GM10248 (cell line): ENCODE measurements around the gene APBA1.

Experiments
- CTCF ChIA-PET: fragments of 300-600 bp; sonication (Branson Sonifier 250); formaldehyde crosslinking; extraction: SDS; loops from one replicate; lab custom pipeline; 2021; ENCODE audit warnings: antibody characterized with exemption; lab: Yijun Ruan, JAX
- POLR2A ChIA-PET: fragments of 350-650 bp; sonication (Branson Sonifier 250); formaldehyde crosslinking; extraction: SDS; loops from one replicate; lab custom pipeline; 2020; ENCODE audit warnings: antibody characterized with exemption; lab: Yijun Ruan, JAX
- DNase-seq: peaks from one replicate; pipeline ENCODE4 v3.0.0; 2012; ENCODE audit errors: extremely low spot score
- CTCF ChIP-seq: IDR thresholded peaks from 2 replicates; pipeline ENCODE4 v1.5.1; 2012; ENCODE audit warnings: mild to moderate bottlenecking, low read depth; ENCODE audit errors: extremely low read depth, missing control alignments, control extremely low read depth

APBA1 gene

GRCh38 chr9:69580582-69581214 is 91.5 kb downstream of the APBA1 start:
- ChIA-PET CTCF (no interaction called here), POLR2A (no interaction called here)
- TF ChIP-seq CTCF: no peak
- no peak for DNase-seq

GRCh38 chr9:69579760-69580581 is 92.2 kb downstream of the APBA1 start:
- no peak for TF ChIP-seq CTCF
- POLR2A ChIA-PET: no interaction called here
- no peak for DNase-seq
- CTCF ChIA-PET: interaction anchor here (1.3 to 3.7 kb wide), 2 partner anchors 8 to 29 kb away, joined by 3 to 13 read pairs; no protein-coding TSS in a partner anchor

GRCh38 chr9:69579032-69579758 is 93.0 kb downstream of the APBA1 start:
- CTCF ChIA-PET: interaction anchor here (1.3 to 3.7 kb wide), 2 partner anchors 9 to 28 kb away, joined by 3 to 13 read pairs; no protein-coding TSS in a partner anchor
- POLR2A ChIA-PET: no interaction called here
- DNase-seq: no peak
- no peak for TF ChIP-seq CTCF

- CTCF ChIA-PET: interaction anchor here (3.7 kb wide), 1 partner anchor 10 kb away, joined by 13 read pairs; no protein-coding TSS in a partner anchor
- POLR2A ChIA-PET: no interaction called here
- TF ChIP-seq CTCF: no peak
- DNase-seq: no peak
These were observed 94.1 kb downstream of the APBA1 start for GRCh38 chr9:69578026-69578425.

- CTCF ChIA-PET: interaction anchor here (3.7 kb wide), 1 partner anchor 11 kb away, joined by 13 read pairs; no protein-coding TSS in a partner anchor
- no peak for DNase-seq
- POLR2A ChIA-PET: no interaction called here
- TF ChIP-seq CTCF: no peak
These were observed 95.0 kb downstream of the APBA1 start for GRCh38 chr9:69577123-69577522.

GRCh38 chr9:69574057-69574456 is 98.1 kb downstream of the APBA1 start:
- no peak for DNase-seq
- CTCF ChIA-PET: no interaction called here
- POLR2A ChIA-PET: no interaction called here
- TF ChIP-seq CTCF: no peak
